ENCODE measurements around the gene HLA-DRB1.
"Not testable (repeated sequence)": the region's sequence is repeated elsewhere in the genome, so short reads cannot be mapped to it uniquely, and the experiment has no call there.

The HLA-DRB1 gene

DNA sequence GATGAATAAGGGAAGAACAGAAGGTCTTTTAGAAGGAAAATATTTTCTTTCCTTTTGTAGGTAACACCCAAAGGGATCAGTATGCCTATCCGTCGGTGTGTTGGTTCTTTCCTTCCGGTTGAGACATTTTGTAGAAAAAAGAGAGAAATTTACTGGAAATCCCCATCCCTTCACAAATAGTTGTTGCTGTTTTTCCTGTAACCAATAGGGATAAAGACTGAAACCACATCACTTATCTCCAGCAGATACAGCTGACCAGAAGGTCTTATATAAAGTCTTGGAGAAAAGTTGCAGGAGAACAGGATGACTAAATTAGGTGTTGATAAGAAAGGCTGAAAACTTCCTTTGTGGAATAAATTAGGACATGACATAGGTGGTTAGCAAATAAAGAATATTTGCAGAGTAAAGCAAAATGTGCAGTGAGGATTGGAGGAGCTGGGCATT is 14.8 kb upstream of the HLA-DRB1 start:
- Histone ChIP-seq H3K4me1 (ENCODE audit: insufficient read depth, poor library complexity, severe bottlenecking) (no peaks in the 10 kb centered on the region), H3K27me3 (ENCODE audit: insufficient read depth, poor library complexity, severe bottlenecking) (no peaks in the 10 kb centered on the region), H3K9me3 (ENCODE audit: severe bottlenecking) (no peaks in the 10 kb centered on the region), H3K4me3 (ENCODE audit: severe bottlenecking) (no peak overlapping the region), H3K36me3 (ENCODE audit: low read depth) (no peaks in the 10 kb centered on the region), H3K27ac (ENCODE audit: poor library complexity, severe bottlenecking) (no peak overlapping the region)
- TF ChIP-seq, protein P1, sequence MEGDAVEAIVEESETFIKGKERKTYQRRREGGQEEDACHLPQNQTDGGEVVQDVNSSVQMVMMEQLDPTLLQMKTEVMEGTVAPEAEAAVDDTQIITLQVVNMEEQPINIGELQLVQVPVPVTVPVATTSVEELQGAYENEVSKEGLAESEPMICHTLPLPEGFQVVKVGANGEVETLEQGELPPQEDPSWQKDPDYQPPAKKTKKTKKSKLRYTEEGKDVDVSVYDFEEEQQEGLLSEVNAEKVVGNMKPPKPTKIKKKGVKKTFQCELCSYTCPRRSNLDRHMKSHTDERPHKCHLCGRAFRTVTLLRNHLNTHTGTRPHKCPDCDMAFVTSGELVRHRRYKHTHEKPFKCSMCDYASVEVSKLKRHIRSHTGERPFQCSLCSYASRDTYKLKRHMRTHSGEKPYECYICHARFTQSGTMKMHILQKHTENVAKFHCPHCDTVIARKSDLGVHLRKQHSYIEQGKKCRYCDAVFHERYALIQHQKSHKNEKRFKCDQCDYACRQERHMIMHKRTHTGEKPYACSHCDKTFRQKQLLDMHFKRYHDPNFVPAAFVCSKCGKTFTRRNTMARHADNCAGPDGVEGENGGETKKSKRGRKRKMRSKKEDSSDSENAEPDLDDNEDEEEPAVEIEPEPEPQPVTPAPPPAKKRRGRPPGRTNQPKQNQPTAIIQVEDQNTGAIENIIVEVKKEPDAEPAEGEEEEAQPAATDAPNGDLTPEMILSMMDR (IDR thresholded peaks at IDR 0.05; ENCODE audit: poor library complexity, severe bottlenecking): no peak
- DNase-seq (ENCODE audit: low spot score) (no peak), ATAC-seq (ENCODE audit: low read depth) (no peak)

DNA sequence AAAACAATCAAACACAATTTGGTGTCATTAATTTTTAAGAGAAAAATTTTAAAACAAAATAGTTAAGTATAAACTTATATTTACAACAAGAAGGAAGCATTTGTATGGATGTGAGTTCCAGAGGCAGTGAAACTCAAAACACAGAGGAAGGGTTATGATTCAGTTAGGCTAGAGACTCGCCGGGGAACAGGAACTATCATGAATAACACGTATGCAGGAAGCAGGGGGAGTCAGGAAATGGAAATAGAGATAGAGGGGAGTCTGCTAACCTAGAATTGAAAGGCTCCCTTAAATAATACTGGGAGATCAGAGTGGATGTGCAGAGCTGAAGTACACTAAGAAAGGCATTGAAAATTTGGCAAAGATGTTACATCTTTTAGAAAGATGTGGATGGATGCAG is 14.2 kb upstream of the HLA-DRB1 start:
- ATAC-seq (ENCODE audit: low read depth) (no peak), DNase-seq (ENCODE audit: low spot score) (no peak)
- H3K4me3 ChIP-seq (ENCODE audit: severe bottlenecking): no peak overlapping the region
- no peak overlapping the region for H3K27ac ChIP-seq (ENCODE audit: poor library complexity, severe bottlenecking)
- no peaks in the 10 kb centered on the region for H3K27me3 ChIP-seq (ENCODE audit: insufficient read depth, poor library complexity, severe bottlenecking)
- H3K9me3 ChIP-seq (ENCODE audit: severe bottlenecking): no peaks in the 10 kb centered on the region
- TF ChIP-seq, protein P1 (IDR thresholded peaks at IDR 0.05; ENCODE audit: poor library complexity, severe bottlenecking): no peak
- H3K4me1 ChIP-seq (ENCODE audit: insufficient read depth, poor library complexity, severe bottlenecking): no peaks in the 10 kb centered on the region
- no peaks in the 10 kb centered on the region for H3K36me3 ChIP-seq (ENCODE audit: low read depth)

DNA sequence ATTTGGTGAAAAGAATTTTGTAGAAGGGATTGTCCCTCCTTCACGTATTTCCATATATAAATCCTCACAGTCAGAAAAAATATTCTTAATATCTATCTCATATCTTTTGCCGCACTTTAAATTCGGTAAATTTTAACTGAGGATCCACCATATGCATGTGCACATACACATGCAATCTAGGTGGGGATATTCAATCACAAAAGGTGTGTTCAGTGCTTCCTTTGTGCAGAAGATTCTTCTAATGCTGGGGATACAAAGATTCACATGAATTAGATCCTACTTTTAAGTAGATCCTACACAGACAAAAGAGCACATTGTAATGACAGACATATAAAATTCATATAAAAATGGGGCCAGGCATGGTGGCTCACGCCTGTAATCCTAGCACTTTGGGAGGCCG is 13.6 kb upstream of the HLA-DRB1 start:
- Histone ChIP-seq H3K4me1 (ENCODE audit: insufficient read depth, poor library complexity, severe bottlenecking) (no peaks in the 10 kb centered on the region), H3K4me3 (ENCODE audit: severe bottlenecking) (no peak overlapping the region), H3K9me3 (ENCODE audit: severe bottlenecking) (no peaks in the 10 kb centered on the region), H3K27me3 (ENCODE audit: insufficient read depth, poor library complexity, severe bottlenecking) (no peaks in the 10 kb centered on the region), H3K36me3 (ENCODE audit: low read depth) (no peaks in the 10 kb centered on the region), H3K27ac (ENCODE audit: poor library complexity, severe bottlenecking) (no peak overlapping the region)
- ATAC-seq (ENCODE audit: low read depth) (no peak), DNase-seq (ENCODE audit: low spot score) (no peak)
- TF ChIP-seq, protein P1 (IDR thresholded peaks at IDR 0.05; ENCODE audit: poor library complexity, severe bottlenecking): no peak

DNA sequence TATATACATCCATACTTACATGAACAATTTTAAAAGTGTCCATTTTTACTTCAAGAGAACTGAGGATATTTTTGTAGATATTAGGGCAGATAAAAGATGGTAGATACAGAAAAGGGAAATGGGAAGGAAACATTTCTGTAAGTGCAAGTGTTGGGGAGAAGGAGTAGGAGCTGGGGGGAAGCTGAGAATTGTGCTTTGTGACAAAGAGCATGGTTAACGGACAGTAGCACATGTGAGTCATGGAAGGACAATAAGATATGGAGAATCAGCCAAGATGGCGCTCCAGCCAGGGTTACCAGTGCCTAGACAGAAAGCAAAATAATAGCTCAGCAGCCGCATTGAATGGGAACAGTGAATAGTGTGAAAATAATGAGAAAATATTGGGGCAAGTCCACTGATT is 12.7 kb upstream of the HLA-DRB1 start:
- no peaks in the 10 kb centered on the region for H3K36me3 ChIP-seq (ENCODE audit: low read depth)
- ATAC-seq (ENCODE audit: low read depth): no peak
- no peaks in the 10 kb centered on the region for H3K9me3 ChIP-seq (ENCODE audit: severe bottlenecking)
- TF ChIP-seq, protein P1 (IDR thresholded peaks at IDR 0.05; ENCODE audit: poor library complexity, severe bottlenecking): no peak
- H3K4me3 ChIP-seq (ENCODE audit: severe bottlenecking): no peak overlapping the region
- no peak for DNase-seq (ENCODE audit: low spot score)
- no peaks in the 10 kb centered on the region for H3K4me1 ChIP-seq (ENCODE audit: insufficient read depth, poor library complexity, severe bottlenecking)
- no peaks in the 10 kb centered on the region for H3K27me3 ChIP-seq (ENCODE audit: insufficient read depth, poor library complexity, severe bottlenecking)
- H3K27ac ChIP-seq (ENCODE audit: poor library complexity, severe bottlenecking): no peak overlapping the region

DNA sequence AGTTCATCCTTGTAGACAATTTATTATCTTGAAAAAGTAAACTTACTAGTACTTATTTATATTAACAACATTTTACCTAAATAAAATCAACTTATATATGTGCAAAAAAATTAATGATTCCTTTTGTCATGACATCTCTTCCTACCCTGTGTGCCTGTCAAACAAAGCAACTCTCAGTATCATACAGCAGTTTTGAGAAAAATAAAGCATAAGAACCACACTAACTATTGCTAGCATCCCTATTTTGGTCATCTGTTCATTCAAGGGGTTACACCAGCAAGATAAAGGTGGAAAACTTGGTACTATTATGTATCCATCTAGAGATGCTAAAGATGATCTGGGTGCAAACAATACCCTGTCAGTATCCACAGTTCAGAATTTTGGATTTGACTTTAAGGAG is 7.4 kb upstream of the HLA-DRB1 start:
- TF ChIP-seq, protein P1 (IDR thresholded peaks at IDR 0.05; ENCODE audit: poor library complexity, severe bottlenecking): no peak
- Histone ChIP-seq H3K27me3 (ENCODE audit: insufficient read depth, poor library complexity, severe bottlenecking) (no peaks in the 10 kb centered on the region), H3K36me3 (ENCODE audit: low read depth) (no peaks in the 10 kb centered on the region), H3K9me3 (ENCODE audit: severe bottlenecking) (no peaks in the 10 kb centered on the region), H3K4me3 (ENCODE audit: severe bottlenecking) (no peak overlapping the region), H3K4me1 (ENCODE audit: insufficient read depth, poor library complexity, severe bottlenecking) (no peaks in the 10 kb centered on the region), H3K27ac (ENCODE audit: poor library complexity, severe bottlenecking) (no peak overlapping the region)
- ATAC-seq (ENCODE audit: low read depth): no peak
- no peak for DNase-seq (ENCODE audit: low spot score)

DNA sequence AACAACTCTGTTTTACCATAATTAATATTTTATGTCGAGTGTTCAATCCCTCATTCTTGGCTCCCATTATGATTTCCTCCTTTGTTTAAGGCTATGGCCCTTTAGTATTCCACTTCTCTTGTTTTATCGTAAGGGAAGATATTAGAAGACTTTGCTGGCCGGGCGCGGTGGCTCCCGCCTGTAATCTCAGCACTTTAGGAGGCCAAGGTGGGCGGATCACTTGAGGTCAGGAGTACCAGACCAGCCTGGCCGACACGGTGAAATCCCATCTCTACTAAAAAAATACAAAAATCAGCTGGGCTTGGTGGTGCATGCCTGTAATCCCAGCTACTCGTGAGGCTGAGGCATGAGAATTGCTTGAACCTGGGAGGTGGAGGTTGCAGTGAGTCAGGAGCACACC is 1.1 kb upstream of the HLA-DRB1 start:
- H3K27me3 ChIP-seq (ENCODE audit: insufficient read depth, poor library complexity, severe bottlenecking); H3K27ac ChIP-seq (ENCODE audit: poor library complexity, severe bottlenecking); H3K4me1 ChIP-seq (ENCODE audit: insufficient read depth, poor library complexity, severe bottlenecking); H3K4me3 ChIP-seq (ENCODE audit: severe bottlenecking); H3K36me3 ChIP-seq (ENCODE audit: low read depth); DNase-seq (ENCODE audit: low spot score); H3K9me3 ChIP-seq (ENCODE audit: severe bottlenecking); ATAC-seq (ENCODE audit: low read depth): not testable (repeated sequence)
